A549 (cell line): ENCODE results near the gene DEFB129. TPM values are rescaled to one million over a fixed set of nuclear protein-coding genes. Genes with fewer than 3 reads are reported as not detected.

ENCODE experiments used
- ATAC-seq, 2 experiments: fragments of 200-7000 bp in 1 of 2; fragments of >200 bp in 1 of 2; cut with Nextera tagmentation in 1 of 2; cut with Tn5 transposase in 1 of 2; 3 replicates each; pipeline versions ENCODE4 v1.8.0 to v1.9.1; 2018 to 2020; ENCODE audit warnings: mild to moderate bottlenecking in 1 of 2, moderate library complexity in 1 of 2
- CTCF ChIA-PET: fragments of 300-600 bp; sonication (Branson Sonifier 250); formaldehyde crosslinking; extraction: SDS; loops from one replicate; lab custom pipeline; 2021; ENCODE audit warnings: antibody characterized with exemption, inconsistent platforms; lab: Yijun Ruan, JAX
- POLR2A ChIA-PET: fragments of 350-600 bp; formaldehyde crosslinking; extraction: SDS; loops from one replicate; lab custom pipeline; 2021; ENCODE audit warnings: antibody characterized with exemption, inconsistent platforms; lab: Yijun Ruan, JAX
- DNase-seq, 2 experiments: peaks; one replicate each; pipeline versions ENCODE4 v3.0.0 to v3.0.0-alpha.2; 2011 to 2016; ENCODE audit warnings: low read depth in 1 of 2, low spot score in 1 of 2
- FAIRE-seq: peaks from 2 replicates; lab custom pipeline; 2011; peaks lifted over from hg19 to GRCh38; lab: Jason Lieb, UNC
- H3K27ac ChIP-seq, 2 experiments: fragments of >200 bp; sonication (Bioruptor Twin); formaldehyde crosslinking; 3 replicates each; pipeline ENCODE4 v1.5.1; 2016 to 2017
- H3K4me1 ChIP-seq: fragments of >200 bp; sonication (Bioruptor Twin); formaldehyde crosslinking; 3 replicates; pipeline ENCODE4 v1.6.1; 2016
- H3K4me2 ChIP-seq: fragments of >200 bp; sonication (Bioruptor Twin); formaldehyde crosslinking; 3 replicates; pipeline ENCODE4 v1.6.1; 2016
- H3K4me3 ChIP-seq: fragments of >200 bp; sonication (Bioruptor Twin); formaldehyde crosslinking; 3 replicates; pipeline ENCODE4 v1.5.1; 2016
- H3K9me3 ChIP-seq: fragments of >200 bp; sonication (Bioruptor Twin); formaldehyde crosslinking; 3 replicates; pipeline ENCODE4 v1.6.1; 2016
- ATOH8 ChIP-seq: fragments of 250-450 bp; sonication (Bioruptor Pico); IDR thresholded peaks from 2 replicates; pipeline ENCODE4 v1.5.0; 2020; ENCODE audit warnings: low read depth, mild to moderate bottlenecking, moderate library complexity
- CEBPB ChIP-seq, 2 experiments: fragments of >200 bp in 1 of 2; sonication (Bioruptor Twin) in 1 of 2; formaldehyde crosslinking in 1 of 2; IDR thresholded peaks; 2 replicates each; pipeline ENCODE4 v1.6.1; 2012 to 2016
- CHD2 ChIP-seq: fragments of 150-350 bp; IDR thresholded peaks from 2 replicates; pipeline ENCODE4 v1.6.1; 2014; ENCODE audit warnings: low read length; ENCODE audit not compliant: partially characterized antibody
- CTCF ChIP-seq: fragments of >200 bp; sonication (Bioruptor Twin); formaldehyde crosslinking; IDR thresholded peaks from 3 replicates; pipeline ENCODE4 v1.5.1; 2016
- EHF ChIP-seq: fragments of 250-450 bp; sonication (Bioruptor Pico); IDR thresholded peaks from 2 replicates; pipeline ENCODE4 v1.5.0; 2020; ENCODE audit warnings: mild to moderate bottlenecking
- ELK1 ChIP-seq: fragments of 150-350 bp; IDR thresholded peaks from 2 replicates; pipeline ENCODE4 v1.6.1; 2014; ENCODE audit warnings: low read depth, mild to moderate bottlenecking, low read length
- ESRRA ChIP-seq: fragments of 150-350 bp; IDR thresholded peaks from 2 replicates; pipeline ENCODE4 v1.6.1; 2014; ENCODE audit warnings: mild to moderate bottlenecking, low read length, borderline replicate concordance
- FOSB ChIP-seq: fragments of 250-450 bp; sonication (Bioruptor Pico); IDR thresholded peaks from 2 replicates; pipeline ENCODE4 v1.5.0; 2020; ENCODE audit warnings: mild to moderate bottlenecking, moderate library complexity
- HDAC2 ChIP-seq: fragments of 200-600 bp; sonication (generic); IDR thresholded peaks from 2 replicates; pipeline ENCODE4 v1.6.1; 2016
- HOXB13 ChIP-seq: fragments of 250-450 bp; sonication (Bioruptor Pico); IDR thresholded peaks from 2 replicates; pipeline ENCODE4 v1.5.0; 2020; ENCODE audit warnings: low read depth, mild to moderate bottlenecking, moderate library complexity
- JUNB ChIP-seq: fragments of >200 bp; sonication (Bioruptor Twin); formaldehyde crosslinking; IDR thresholded peaks from 2 replicates; pipeline ENCODE4 v1.6.1; 2016
- KDM1A ChIP-seq: fragments of 200-600 bp; sonication (generic); IDR thresholded peaks from 2 replicates; pipeline ENCODE4 v1.6.1; 2016; ENCODE audit warnings: low read depth, mild to moderate bottlenecking
- MAFK ChIP-seq: fragments of 450-650 bp; IDR thresholded peaks from 2 replicates; pipeline ENCODE4 v1.6.1; 2014; ENCODE audit not compliant: partially characterized antibody
- MAZ ChIP-seq: fragments of 150-350 bp; IDR thresholded peaks from 2 replicates; pipeline ENCODE4 v1.6.1; 2014; ENCODE audit warnings: antibody characterized with exemption, low read depth, low read length, borderline replicate concordance
- NFE2L2 ChIP-seq: fragments of 150-350 bp; conservative IDR thresholded peaks from 2 replicates; pipeline ENCODE4 v1.6.1; 2014; ENCODE audit warnings: low read length
- NR3C1 ChIP-seq: fragments of >200 bp; sonication (Bioruptor Twin); formaldehyde crosslinking; IDR thresholded peaks from 3 replicates; pipeline ENCODE4 v1.6.1; 2017
- PHF8 ChIP-seq: fragments of 200-600 bp; sonication (generic); IDR thresholded peaks from 2 replicates; pipeline ENCODE4 v1.6.1; 2016; ENCODE audit warnings: low read depth, mild to moderate bottlenecking, antibody characterized with exemption, moderate library complexity, borderline replicate concordance
- POLR2AphosphoS2 ChIP-seq: conservative IDR thresholded peaks from 2 replicates; pipeline ENCODE4 v1.6.1; 2012; ENCODE audit warnings: low read length, improper control_type of control experiment, inconsistent platforms
- RAD21 ChIP-seq, 2 experiments: fragments of >200 bp in 1 of 2; sonication (Bioruptor Twin) in 1 of 2; formaldehyde crosslinking in 1 of 2; IDR thresholded peaks in 1 of 2; conservative IDR thresholded peaks in 1 of 2; 2 replicates in 1 of 2; 3 replicates in 1 of 2; pipeline ENCODE4 v1.6.1; 2012 to 2018; ENCODE audit warnings: inconsistent platforms in 1 of 2
- RCOR1 ChIP-seq: fragments of 150-350 bp; IDR thresholded peaks from 2 replicates; pipeline ENCODE4 v1.6.1; 2014; ENCODE audit warnings: antibody characterized with exemption, low read length, low read depth
- SMC3 ChIP-seq: fragments of >200 bp; sonication (Bioruptor Twin); formaldehyde crosslinking; IDR thresholded peaks from 3 replicates; pipeline ENCODE4 v1.6.1; 2018; ENCODE audit warnings: inconsistent platforms
- SREBF2 ChIP-seq: fragments of 450-650 bp; IDR thresholded peaks from 2 replicates; pipeline ENCODE4 v1.6.1; 2014; ENCODE audit warnings: mild to moderate bottlenecking, moderate library complexity
- TFCP2L1 ChIP-seq: fragments of 250-450 bp; sonication (Bioruptor Pico); IDR thresholded peaks from 2 replicates; pipeline ENCODE4 v1.5.0; 2021; ENCODE audit warnings: mild to moderate bottlenecking
- ZC3H11A ChIP-seq: fragments of 450-650 bp; IDR thresholded peaks from 2 replicates; pipeline ENCODE4 v1.6.1; 2014; ENCODE audit warnings: antibody characterized with exemption, mild to moderate bottlenecking
- ZNF302 ChIP-seq: fragments of 250-450 bp; sonication (Bioruptor Pico); IDR thresholded peaks from 2 replicates; pipeline ENCODE4 v1.9.0; 2021; ENCODE audit warnings: inconsistent platforms, mild to moderate bottlenecking, moderate library complexity
- ZSCAN20 ChIP-seq: fragments of 250-450 bp; sonication (Bioruptor Pico); IDR thresholded peaks from 2 replicates; pipeline ENCODE4 v1.8.0; 2022; ENCODE audit warnings: mild to moderate bottlenecking, moderate library complexity
- WGBS: methylation state at CpG from one replicate; pipeline ENCODE4 v1.1.6; 2017; ENCODE audit errors: missing lambda C conversion rate; 5-methylcytosine and 5-hydroxymethylcytosine counted together
- polyA plus RNA-seq, 4 experiments: library from polyadenylated mRNA; depleted of rRNA in 3 of 4; stranded (reverse); fragments of >200 nt; fragmentation: RNase III in 1 of 4; extraction: RNeasy Plus Mini Kit Qiagen cat#74134 plus additional on column Dnase treatment in 1 of 4; gene quantifications; 2 replicates in 3 of 4; 3 replicates in 1 of 4; pipeline ENCODE4 v1.2.3, GENCODE V29; 2011 to 2017

The DEFB129 gene
- polyA plus RNA-seq, 2 of the 4 experiments (the other 2 are of a cell fraction) = not detected

- TF ChIP-seq ZNF302 = no peak
- no peak for TF ChIP-seq TFCP2L1 (CRISPR knock-in tag)
- no peak for TF ChIP-seq MAZ
- TF ChIP-seq PHF8 = no peak
- Histone ChIP-seq H3K4me1 (no peaks in the 10 kb centered on the region), H3K4me3 (no peak overlapping the region), H3K4me2 (no peak overlapping the region), H3K9me3 (no peaks in the 10 kb centered on the region), H3K27ac (no peak overlapping the region)
- FAIRE-seq = no peak
- WGBS = 88% methylated on average over 7 of the region's 7 CpGs
- no peak for ATAC-seq
- POLR2A ChIA-PET = no interaction called here
- CTCF ChIA-PET = no interaction called here
- DNase-seq = no peak
Observed at GRCh38 chr20:275791-276190, 48.7 kb downstream of the DEFB129 start.

GRCh38 chr20:276620-277495 lies 49.8 kb downstream of the DEFB129 start:
- WGBS = 87% methylated on average over 12 of the region's 12 CpGs
- H3K4me1 ChIP-seq = no peaks in the 10 kb centered on the region
- FAIRE-seq (no peak), ATAC-seq (no peak), DNase-seq (no peak)
- H3K9me3 ChIP-seq = no peaks in the 10 kb centered on the region
- TF ChIP-seq ELK1 (no peak), RAD21 (conservative IDR thresholded peaks at IDR 0.05 in 1 of 2, IDR thresholded peaks at IDR 0.05 in 1 of 2) (no peak), MAFK (no peak), ATOH8 (CRISPR knock-in tag) (no peak), ZC3H11A (no peak), SMC3 (no peak), ESRRA (no peak), SREBF2 (no peak), POLR2AphosphoS2 (no peak), NR3C1 (no peak), RCOR1 (no peak)
- no peak overlapping the region for H3K4me3 ChIP-seq
- POLR2A ChIA-PET = no interaction called here
- no peak overlapping the region for H3K4me2 ChIP-seq
- no peak overlapping the region for H3K27ac ChIP-seq
- CTCF ChIA-PET = interaction anchor here (2.7 kb wide), 2 partner anchors 10 to 53 kb away, joined by 17 to 22 read pairs; no protein-coding TSS in a partner anchor

GRCh38 chr20:277496-277781 lies 50.4 kb downstream of the DEFB129 start:
- DNase-seq = no peak
- no peak overlapping the region for H3K27ac ChIP-seq
- CTCF ChIA-PET = interaction anchor here (2.7 kb wide), 2 partner anchors 11 to 53 kb away, joined by 17 to 22 read pairs; no protein-coding TSS in a partner anchor
- no peaks in the 10 kb centered on the region for H3K4me1 ChIP-seq
- ATAC-seq = no peak; a peak in 1 of 6 replicates
- H3K9me3 ChIP-seq = no peaks in the 10 kb centered on the region
- no peak overlapping the region for H3K4me2 ChIP-seq
- no peak for FAIRE-seq
- TF ChIP-seq RAD21 (conservative IDR thresholded peaks at IDR 0.05 in 1 of 2, IDR thresholded peaks at IDR 0.05 in 1 of 2) (no peak), FOSB (no peak), CHD2 (no peak), ATOH8 (CRISPR knock-in tag) (no peak), HOXB13 (no peak), CEBPB (IDR thresholded peaks at IDR 0.05) (no peak), EHF (CRISPR knock-in tag) (no peak), TFCP2L1 (CRISPR knock-in tag) (no peak), ZSCAN20 (CRISPR knock-in tag) (no peak), NFE2L2 (no peak), KDM1A (no peak), HDAC2 (no peak), ELK1 (no peak), CTCF (no peak), JUNB (no peak), ZNF302 (no peak)
- WGBS = 92% methylated on average over 3 of the region's 3 CpGs
- POLR2A ChIA-PET = no interaction called here
- H3K4me3 ChIP-seq = no peak overlapping the region
